ENCODE data around the gene NPAS3.

DNA sequence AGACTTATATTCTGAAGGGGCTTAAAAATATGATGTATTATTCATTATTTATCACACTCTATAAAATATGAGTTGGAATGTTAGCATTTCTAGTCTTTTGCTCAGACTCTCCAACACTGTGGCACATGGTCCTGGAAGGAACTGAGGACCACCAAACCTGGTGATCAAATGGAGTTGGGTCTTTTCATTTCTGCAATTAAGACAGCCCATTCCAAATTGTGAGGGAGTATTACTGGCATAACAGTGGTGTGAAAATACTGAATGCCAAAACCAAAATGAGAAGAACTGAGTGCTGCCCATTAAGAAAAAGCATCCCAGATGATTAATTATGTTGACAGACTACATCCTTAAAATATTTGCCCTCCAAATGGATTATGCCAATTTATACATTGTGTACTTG, 90.8 kb downstream of the NPAS3 start:
- TF ChIP-seq, protein P1, sequence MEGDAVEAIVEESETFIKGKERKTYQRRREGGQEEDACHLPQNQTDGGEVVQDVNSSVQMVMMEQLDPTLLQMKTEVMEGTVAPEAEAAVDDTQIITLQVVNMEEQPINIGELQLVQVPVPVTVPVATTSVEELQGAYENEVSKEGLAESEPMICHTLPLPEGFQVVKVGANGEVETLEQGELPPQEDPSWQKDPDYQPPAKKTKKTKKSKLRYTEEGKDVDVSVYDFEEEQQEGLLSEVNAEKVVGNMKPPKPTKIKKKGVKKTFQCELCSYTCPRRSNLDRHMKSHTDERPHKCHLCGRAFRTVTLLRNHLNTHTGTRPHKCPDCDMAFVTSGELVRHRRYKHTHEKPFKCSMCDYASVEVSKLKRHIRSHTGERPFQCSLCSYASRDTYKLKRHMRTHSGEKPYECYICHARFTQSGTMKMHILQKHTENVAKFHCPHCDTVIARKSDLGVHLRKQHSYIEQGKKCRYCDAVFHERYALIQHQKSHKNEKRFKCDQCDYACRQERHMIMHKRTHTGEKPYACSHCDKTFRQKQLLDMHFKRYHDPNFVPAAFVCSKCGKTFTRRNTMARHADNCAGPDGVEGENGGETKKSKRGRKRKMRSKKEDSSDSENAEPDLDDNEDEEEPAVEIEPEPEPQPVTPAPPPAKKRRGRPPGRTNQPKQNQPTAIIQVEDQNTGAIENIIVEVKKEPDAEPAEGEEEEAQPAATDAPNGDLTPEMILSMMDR (IDR thresholded peaks at IDR 0.05): no peak
- TF ChIP-seq POLR2A (IDR thresholded peaks at IDR 0.05): no peak
